Right lobe of liver (tissue), 4 donors: Measurements from ENCODE around the gene PRDM16.

Source experiments
- CTCF ChIP-seq, 4 donors: fragments of 200-600 bp in 3 of 4; fragments of 450-650 bp in 1 of 4; IDR thresholded peaks; one replicate each; pipeline versions ENCODE4 v1.5.1 to v1.8.0; 2016 to 2022; ENCODE audit warnings: antibody characterized with exemption in 4 of 4, mild to moderate bottlenecking in 2 of 4
- POLR2A ChIP-seq: fragments of 450-650 bp; IDR thresholded peaks from one replicate; pipeline ENCODE4 v1.6.1; 2017; ENCODE audit warnings: antibody characterized with exemption, mild to moderate bottlenecking
- donor health status: DM: no; HTN: no; CAD: no.
- donor health status: DM: no; HTN: no; CAD: no.
- donor health status: DM: no; HTN: yes; CAD: no.

GRCh38 chr1:3462356-3463012, 393.5 kb downstream of the PRDM16 start:
- TF ChIP-seq CTCF (IDR thresholded peaks at IDR 0.05) (no peak), POLR2A (no peak)
